IPS DF 4.7 (cell line): ENCODE data around the gene TMEM9B.
A peak's percentile ranks its signal among the peaks of the same experiment; 100 is the strongest.
"Not testable (repeated sequence)": the region's sequence is repeated elsewhere in the genome, so short reads cannot be mapped to it uniquely, and the experiment has no call there.

Source experiments
- DNase-seq: peaks from one replicate; pipeline ENCODE4 v3.0.0-alpha.2; 2013; ENCODE audit warnings: low spot score; ENCODE audit errors: extremely low read depth

Gene TMEM9B

DNA sequence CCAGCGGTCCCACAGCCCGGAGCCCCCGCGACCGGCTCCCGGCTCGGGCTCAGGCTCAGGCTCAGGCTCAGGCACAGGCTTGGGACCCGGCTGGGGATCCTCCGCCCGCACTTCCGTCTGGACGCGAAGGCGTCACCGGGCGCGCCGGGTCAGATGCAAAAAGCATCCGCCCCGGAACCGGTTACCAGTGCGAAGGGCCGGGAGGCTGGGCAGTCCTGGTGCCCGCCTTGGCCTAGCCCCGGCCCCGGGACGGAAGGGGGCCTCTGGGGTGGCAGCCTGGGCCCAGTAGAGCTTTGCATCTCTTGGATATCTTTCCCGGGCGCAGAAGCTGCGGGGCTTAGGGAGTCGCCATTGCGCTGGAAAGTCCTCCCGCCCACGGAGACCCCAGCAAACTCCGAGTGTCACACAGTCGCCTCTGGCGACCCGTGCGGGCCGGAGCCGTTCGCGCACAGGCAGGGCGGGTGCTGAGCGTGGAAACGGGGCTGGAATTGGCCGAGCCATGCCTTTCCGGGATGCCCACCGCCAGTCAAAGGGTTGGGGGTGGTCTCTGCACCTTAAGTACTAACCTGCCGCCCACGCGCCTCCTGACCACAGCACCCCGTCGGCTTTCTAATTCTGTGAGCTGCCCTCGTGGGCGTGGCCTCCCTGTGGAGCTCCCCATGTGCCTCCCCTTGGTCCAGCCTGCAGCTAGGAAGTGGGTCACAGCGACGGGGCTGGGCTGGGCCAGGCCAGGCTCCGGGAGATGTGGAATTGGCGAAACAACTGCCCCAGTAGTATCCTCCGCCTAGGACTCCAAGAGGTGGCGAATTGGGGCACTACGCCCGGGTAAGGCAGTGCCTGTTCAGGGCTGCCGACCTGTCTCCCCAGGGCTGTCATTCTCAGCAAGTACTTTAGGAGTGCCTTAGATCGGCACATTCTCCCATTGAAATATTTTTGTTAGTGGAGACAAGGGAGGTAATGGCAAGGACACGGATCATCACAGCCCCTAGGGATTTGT, at the start of gene TMEM9B:
Gene TMEM9B, minus strand, starts transcription at position 119 of the 997 bp plus-strand sequence. CDS start 129 bp downstream, outside the sequence.
- DNase-seq: peak; percentile 28

GRCh38 chr11:9013373-9013772, 49.1 kb upstream of the TMEM9B start:
- DNase-seq: no peak

DNA sequence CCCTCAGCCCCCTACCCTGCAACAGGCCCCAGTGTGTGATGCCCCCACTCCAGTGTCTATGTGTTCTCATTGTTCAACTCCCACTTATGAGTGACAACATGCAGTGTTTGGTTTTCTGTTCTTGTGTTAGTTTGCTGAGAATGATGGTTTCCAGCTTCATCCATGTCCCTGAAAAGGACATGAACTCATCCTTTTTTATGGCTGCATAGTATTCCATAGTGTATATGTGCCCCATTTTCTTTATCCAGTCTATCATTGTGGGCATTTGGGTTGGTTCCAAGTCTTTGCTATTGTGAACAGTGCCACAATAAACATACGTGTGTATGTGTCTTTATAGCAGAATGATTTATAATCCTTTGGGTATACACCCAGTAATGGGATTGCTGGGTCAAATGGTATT, 45.3 kb upstream of the TMEM9B start:
- not testable (repeated sequence) for DNase-seq

DNA sequence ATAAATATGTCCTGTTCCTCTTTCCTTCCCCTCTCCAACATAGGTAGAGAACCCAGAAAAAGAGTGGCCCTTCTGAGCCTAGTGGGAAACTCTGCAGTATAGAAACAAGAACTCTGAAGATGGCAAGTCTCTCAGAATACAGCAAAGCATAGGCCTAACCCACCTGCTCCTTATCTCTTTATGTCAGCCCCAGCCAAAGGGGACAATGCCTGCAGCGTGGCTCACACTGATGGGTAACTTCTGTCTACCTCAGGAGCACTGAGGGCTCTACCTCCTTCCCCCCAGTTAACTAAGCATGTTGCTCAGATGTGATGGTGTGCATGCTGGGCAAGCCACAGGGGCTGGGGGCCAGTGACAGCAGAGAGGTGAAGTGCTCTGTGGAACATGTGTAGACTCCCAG, 44.4 kb upstream of the TMEM9B start:
- DNase-seq: no peak

GRCh38 chr11:9008011-9008550, 43.8 kb upstream of the TMEM9B start:
- no peak for DNase-seq

DNA sequence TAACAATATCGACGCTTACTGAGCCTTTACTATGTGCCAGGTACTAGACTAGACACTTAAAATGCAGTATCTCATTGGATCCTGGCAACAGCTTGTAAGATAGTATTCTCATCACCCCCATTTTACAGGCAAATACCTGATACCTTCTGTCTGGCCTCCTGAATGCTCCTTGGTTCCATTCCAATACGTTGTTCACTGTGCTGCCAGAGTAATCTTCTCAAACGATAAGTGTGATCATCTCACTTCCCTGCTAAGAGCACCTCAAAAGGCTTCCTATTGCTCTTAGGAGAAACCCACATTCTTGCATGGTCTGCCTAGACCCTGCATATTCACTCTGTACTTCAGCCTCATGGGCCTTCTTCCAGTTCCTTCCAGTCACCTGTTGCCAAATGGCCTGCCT, 40.8 kb upstream of the TMEM9B start:
- DNase-seq: no peak

GRCh38 chr11:9004183-9004926, 40.1 kb upstream of the TMEM9B start:
- DNase-seq: no peak

DNA sequence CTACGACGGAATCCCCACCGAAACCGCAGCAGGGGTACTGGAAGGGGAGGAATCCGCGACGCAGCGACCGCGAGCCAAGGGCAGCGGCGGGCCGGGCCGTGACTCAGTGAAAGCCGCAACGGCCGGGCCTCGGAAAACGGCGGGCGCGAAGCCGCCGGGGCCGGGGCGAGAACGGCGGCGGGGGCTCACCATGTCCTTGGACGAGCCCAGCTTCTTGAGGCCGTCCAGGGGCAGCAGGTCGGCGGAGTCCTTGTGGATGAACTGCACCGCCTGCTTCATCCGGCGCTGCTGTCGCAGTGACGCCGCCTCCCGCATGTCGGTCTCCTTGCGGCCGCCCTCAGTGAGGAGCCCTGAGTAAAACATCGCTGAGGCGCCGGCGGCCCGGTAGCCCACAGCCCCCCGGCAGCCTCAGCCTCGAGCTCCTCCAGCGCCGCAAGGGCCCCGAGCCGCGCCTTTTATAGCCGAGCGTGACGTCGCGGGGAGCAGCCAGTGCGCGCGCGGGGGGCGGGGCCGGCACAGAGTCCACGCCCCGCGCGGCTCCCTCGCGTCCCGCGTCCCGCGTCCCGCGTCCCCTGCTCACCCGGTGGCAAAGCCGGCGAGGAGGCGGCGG, 39.4 kb upstream of the TMEM9B start, which contains the start of gene NRIP3:
Gene NRIP3, minus strand, starts transcription at position 429 of the 610 bp plus-strand sequence. Its CDS starts 66 bp downstream, at position 363.
- DNase-seq: no peak

GRCh38 chr11:9002920-9003572, 38.8 kb upstream of the TMEM9B start:
- no peak for DNase-seq

- no peak for DNase-seq
These were observed 37.5 kb upstream of the TMEM9B start for GRCh38 chr11:9001736-9002135.

DNA sequence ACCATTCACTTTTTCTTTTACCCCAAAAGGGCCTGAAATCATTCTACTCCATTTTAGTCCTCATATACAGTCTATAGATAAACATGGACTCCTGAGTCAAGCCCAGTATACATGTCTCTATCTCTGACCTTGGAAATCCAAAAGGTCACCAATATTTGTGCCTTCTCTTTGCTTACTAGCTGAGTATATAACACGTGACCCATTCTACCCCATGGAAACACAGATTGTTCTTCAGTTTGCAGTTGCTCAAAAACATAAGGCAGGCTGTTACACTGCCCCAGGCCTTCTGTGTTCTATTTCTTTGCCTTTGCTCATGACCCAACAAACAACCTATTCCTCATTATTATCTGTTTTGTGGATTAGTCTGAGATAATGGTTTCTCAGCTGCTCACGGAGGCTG, 33.8 kb upstream of the TMEM9B start:
- DNase-seq: no peak

GRCh38 chr11:8997451-8997850, 33.2 kb upstream of the TMEM9B start:
- no peak for DNase-seq

DNA sequence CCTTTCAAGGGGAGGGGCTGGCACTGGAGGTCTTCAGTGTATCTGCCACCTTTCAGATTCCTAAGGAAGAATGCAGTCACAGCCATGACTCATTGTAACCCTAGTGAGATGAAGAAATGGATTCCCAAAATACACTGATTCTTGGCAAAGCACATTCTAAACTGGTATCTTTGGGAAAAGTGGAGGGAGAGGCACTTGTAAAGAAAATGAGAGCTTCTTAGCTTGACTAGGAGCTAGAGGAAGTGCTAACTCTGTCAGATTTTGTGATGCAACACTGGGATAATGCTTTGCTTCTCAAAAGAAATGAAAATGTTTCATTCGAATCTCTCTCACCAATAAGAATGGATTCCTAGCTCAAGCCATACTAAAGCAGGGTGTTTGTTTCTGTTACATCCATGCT, 25.2 kb upstream of the TMEM9B start:
- no peak for DNase-seq

- no peak for DNase-seq
These were observed 24.3 kb upstream of the TMEM9B start for GRCh38 chr11:8988329-8989234.

- DNase-seq: no peak
These were observed 23.2 kb upstream of the TMEM9B start for GRCh38 chr11:8987446-8987845.

DNA sequence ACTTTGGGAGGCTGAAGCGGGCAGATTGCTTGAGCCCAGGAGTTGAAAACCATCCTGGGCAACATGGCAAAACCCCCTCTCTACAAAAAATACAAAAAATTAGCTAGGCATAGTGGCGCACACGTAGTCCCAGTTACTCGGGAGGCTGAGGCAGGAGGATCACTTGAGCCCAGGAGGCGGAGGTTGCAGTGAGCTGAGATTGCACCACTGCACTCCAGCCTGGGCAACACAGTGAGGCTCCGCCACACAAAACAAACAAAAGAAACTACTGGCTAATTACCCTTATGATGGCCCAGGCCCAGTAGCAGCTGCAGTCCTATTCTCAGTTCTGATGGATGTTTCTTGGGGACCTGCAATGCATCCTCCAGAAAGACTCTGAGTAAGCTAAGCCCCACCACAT, 22.5 kb upstream of the TMEM9B start:
- not testable (repeated sequence) for DNase-seq

GRCh38 chr11:8985462-8985861, 21.2 kb upstream of the TMEM9B start:
- DNase-seq: no peak

GRCh38 chr11:8983552-8983951, 19.3 kb upstream of the TMEM9B start:
- DNase-seq: no peak

- no peak for DNase-seq
These were observed 16.2 kb upstream of the TMEM9B start for GRCh38 chr11:8980485-8980884.

GRCh38 chr11:8979365-8979764, 15.1 kb upstream of the TMEM9B start:
- not testable (repeated sequence) for DNase-seq
